ENCODE data around the gene TPI1.
"Not testable (repeated sequence)": the region's sequence is repeated elsewhere in the genome, so short reads cannot be mapped to it uniquely, and the experiment has no call there.

Gene TPI1

DNA sequence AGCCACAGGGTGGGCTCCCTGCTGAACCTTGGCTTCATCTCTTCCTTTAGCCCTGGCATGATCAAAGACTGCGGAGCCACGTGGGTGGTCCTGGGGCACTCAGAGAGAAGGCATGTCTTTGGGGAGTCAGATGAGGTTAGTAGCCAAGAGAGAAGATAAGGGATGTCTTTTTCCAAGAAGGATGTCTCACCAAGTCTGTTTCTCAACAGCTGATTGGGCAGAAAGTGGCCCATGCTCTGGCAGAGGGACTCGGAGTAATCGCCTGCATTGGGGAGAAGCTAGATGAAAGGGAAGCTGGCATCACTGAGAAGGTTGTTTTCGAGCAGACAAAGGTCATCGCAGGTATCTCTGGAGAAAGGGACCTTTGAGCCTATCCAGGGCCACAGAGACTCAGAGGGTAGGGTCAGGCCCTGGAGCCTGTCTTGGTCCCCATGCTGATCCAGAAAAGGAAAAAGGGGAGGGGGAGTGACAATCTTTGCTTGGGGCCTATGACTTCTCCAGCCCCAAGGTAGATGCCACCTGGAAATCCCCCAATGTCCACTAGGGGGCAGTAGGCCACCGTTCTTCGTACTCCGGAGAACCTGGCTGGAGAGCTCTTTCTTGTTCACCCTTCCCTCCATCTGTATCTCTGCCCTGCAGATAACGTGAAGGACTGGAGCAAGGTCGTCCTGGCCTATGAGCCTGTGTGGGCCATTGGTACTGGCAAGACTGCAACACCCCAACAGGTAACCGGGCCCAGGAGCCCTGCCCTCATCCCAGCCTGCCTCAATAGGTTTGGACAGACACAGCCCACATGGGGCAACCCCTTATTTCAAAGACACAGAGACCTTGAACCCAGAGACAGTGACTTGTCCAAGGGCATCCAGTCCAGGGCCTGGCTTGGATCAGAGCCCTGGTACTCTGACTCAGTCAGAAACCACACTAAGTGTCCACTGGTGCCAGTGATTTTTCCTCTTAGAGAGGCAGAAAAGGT lies 2.0 kb downstream of the TPI1 start:
- DNase-seq (ENCODE audit: low read depth, low spot score), result peak; percentile 96

DNA sequence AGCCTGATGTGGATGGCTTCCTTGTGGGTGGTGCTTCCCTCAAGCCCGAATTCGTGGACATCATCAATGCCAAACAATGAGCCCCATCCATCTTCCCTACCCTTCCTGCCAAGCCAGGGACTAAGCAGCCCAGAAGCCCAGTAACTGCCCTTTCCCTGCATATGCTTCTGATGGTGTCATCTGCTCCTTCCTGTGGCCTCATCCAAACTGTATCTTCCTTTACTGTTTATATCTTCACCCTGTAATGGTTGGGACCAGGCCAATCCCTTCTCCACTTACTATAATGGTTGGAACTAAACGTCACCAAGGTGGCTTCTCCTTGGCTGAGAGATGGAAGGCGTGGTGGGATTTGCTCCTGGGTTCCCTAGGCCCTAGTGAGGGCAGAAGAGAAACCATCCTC lies 3.0 kb downstream of the TPI1 start:
- not testable (repeated sequence) for DNase-seq (ENCODE audit: low read depth, low spot score)

DNA sequence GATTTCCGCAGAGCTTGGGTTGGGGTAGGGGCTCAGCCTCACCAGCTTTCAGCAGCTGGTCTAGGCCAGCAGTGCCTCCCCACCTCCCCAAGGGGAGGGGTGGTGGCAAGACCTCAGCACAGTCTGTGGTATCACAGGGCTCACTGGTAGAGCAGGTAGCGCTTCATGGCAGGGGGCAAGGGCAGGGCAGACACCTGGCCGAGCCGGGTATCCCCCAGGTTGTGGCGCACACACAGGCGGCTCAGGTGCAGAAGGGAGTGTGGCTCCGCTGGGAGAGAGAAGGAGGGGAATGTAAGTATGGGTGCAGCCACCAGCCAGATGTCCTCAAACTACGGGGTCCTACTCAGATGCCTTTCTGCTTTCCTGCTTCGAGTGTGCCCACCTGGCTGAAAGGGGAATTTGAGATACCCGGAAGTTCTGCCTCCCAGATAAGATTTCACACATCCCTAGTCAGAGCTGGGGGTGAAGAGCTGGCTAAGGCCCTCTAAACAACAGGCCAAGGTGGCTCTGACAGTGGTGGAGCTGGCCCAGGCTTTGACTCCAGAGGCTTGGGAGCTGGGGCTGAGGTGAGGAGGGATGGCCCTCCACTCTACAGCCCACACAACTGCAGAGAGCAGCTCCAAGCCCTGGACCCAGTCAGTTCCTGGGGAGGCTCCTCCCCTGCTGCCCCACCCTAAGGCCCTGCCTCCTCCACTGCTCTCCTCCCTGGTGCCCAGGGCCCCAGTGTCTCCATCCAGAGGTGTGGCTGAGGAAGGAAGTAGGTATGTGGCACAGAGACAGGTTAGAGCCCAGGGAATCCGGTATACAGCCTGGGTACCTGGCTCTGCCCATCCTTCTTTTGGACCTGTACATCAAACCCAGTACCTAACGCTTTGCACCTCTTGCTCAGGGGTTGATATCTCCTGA lies 4.0 kb downstream of the TPI1 start:
- DNase-seq (ENCODE audit: low read depth, low spot score), result peak; percentile 47

DNA sequence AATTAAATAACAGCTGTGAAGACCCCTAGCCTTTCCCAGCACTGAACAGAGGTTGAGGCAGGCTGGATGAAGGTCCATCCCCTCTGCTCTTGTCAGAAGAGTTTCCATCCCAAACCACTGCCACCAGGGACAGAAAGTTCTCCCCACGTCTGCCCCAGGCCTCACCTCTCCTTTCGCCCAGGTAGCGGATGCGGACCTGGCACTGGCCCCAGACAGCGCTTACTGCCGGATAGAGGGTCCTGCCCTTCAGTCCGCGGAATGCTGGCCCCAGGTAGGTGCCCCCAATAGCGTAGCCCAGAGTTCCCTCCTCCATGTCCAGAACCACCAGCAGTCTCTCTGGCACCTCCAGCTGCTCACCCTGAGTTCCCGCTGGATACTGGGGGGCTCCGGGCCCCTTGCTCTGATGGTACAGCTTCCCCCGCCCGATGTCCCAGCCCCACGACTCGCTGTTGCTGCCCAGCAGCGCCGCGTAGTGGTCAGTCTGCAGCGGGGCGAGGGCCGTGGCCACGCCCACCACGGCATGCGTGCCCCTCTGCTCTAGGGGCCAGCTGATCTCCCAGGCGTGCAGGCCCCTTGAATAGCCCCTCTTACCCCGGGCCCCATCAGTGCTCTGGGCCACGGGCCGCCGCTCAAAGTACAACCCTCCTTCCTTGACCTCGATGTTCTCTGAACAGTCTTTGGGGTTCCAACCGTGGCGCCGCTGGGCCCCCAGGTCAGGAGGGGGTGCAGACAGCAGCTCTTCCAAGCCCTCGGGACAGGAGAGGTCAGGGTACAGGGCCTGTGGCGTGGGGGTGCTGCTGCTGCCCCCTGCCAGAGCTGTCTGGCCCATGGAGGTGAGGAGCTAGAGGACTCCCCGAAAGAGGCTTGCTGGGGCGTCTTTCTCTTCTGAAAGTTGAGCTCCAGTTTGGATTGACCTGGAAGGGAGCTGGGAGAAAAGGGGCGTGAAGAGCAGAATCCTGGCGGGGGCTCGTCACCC lies 5.0 kb downstream of the TPI1 start:
- peak; percentile 96 for DNase-seq (ENCODE audit: low read depth, low spot score)

DNA sequence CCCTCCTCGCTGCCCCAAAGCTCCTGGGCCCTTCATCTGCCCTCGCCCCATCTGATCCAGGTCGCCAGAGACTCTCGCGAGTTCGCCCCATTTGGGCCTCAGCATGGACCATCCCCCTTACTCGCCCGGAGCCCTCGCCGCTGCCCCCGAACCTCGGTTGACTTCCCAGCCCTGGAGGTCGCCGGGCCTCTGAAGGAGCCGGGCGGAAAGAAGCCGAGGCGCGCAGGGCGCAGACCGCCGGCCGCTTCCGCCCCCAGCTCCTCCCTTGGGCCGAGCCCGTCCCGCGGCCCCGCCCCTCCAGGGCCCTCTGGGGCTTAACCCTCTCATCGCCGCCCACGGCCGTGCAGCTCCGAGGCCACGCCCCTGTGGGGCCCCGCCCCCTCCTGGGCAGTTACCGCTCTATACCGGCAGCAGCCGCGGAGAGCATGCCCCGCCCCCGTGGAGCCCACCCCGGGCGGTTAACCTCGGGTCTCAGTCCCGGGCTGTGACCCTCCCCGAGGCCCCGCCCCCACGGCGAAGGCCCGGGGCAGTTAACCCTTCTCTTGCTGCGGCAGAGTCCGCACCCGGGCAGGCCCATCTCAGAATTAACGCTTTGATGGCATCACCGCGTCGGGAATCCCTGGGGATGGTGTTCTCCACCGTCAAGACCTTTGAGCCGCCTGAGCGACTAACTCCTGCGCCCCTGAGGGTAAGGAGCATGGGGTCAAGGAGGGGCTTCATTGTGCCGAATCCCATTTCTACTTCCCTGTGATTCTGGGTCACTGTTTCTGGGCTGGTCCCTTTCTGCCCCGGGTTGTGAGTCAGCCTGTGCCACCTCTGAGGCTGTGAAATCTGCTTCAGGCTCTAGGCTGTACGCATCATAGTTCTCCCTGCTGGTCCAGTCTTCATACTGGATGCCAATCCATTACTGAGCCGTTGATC lies 6.0 kb downstream of the TPI1 start, which contains the start of gene SPSB2:
Gene SPSB2, minus strand, starts transcription at position 210 of the 921 bp plus-strand sequence. CDS start 402 bp downstream, outside the sequence.
- DNase-seq (ENCODE audit: low read depth, low spot score), result peak; percentile 98

- not testable (repeated sequence) for DNase-seq (ENCODE audit: low read depth, low spot score)
These were observed 6.7 kb downstream of the TPI1 start for GRCh38 chr12:6874015-6874368.

- not testable (repeated sequence) for DNase-seq (ENCODE audit: low read depth, low spot score)
These were observed 12.5 kb downstream of the TPI1 start for GRCh38 chr12:6879824-6880223.

GRCh38 chr12:6883252-6883651 lies 15.9 kb downstream of the TPI1 start:
- no peak for DNase-seq (ENCODE audit: low read depth, low spot score)

DNA sequence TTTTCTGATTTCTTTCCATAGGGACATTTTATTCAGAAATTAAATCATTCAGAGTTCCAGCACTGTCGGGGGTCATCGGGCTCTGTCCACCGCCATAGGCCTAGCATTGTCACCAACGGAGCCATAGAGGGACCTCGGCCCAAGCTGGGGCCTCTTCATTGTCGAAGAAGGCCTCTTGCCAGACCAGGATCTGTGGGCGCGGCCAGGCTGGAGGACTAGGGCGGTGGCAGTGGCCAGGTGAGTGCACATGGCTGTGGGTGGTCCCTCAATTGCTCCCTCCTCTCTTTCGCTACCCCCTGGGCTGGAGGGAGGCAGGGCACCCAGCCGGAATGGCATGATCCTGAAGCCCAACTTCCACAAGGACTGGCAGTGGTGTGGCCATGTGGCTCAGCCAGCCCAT lies 16.4 kb downstream of the TPI1 start:
- DNase-seq (ENCODE audit: low read depth, low spot score), result no peak

DNA sequence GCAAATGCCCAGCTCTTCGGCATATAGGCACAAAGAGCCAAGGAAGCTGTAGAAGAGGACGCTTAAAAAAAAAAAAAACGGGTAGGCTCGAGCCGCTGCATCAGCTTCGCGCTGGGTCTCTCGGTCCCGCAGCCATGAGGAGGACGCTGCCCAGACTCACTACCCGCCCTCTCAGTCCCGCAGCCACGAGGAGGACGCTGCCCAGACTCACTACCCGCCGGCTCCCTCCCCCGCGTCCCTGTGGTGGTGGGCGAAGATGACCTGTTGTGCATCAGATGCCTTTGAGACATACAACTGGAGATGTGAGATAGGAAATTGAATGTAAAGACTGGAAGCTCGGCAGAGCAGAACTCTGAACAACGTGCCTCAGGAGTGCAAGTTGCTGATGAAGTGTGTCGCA lies 17.2 kb downstream of the TPI1 start:
- DNase-seq (ENCODE audit: low read depth, low spot score), result peak; percentile 35

DNA sequence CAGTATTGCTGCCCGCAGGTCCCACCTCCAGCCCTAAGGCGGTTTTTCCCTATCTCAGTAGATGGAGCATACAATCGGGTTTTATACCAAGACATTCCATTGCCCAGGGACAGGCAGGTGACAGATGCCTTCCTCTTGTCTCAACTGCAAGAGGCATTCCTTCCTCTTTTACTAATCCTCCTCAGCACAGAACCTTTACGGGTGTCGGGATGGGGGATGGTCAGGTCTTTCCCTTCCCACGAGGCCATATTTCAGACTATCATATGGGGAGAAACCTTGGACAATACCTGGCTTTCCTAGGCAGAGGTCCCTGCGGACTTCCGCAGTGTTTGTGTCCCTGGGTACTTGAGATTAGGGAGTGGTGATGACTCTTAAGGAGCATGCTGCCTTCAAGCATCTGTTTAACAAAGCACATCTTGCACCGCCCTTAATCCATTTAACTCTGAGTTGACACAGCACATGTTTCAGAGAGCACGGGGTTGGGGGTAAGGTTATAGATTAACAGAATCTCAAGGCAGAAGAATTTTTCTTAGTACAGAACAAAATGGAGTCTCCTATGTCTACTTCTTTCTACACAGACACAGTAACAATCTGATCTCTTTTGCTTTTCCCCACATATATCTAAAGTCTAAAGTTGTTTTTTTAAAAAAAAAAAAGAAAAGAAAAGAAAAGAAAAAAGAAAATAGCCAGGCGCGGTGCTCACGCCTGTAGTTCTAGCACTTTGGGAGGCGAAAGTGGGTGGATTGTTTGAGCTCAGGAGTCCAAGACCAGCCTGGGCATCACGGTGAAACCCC lies 19.1 kb downstream of the TPI1 start:
- DNase-seq (ENCODE audit: low read depth, low spot score), result peak; percentile 45

DNA sequence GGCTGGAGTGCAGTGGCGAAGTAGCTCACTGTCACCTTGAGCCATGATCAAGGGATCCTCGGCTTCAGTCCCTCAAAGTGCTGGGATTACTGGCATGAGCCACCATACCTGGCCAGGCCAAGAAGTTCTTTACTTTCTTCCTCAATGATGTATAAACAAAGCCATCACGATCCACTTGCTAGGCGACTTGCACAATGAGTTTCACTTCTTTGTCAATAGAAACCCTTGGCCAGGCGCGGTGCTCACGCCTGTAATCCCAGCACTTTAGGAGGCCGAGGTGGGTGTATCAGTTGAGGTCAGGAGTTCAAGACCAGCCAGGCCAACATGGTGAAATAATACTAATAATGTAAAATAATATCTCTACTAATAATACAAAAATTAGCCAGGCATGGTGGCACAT lies 20.1 kb downstream of the TPI1 start:
- no peak for DNase-seq (ENCODE audit: low read depth, low spot score)

DNA sequence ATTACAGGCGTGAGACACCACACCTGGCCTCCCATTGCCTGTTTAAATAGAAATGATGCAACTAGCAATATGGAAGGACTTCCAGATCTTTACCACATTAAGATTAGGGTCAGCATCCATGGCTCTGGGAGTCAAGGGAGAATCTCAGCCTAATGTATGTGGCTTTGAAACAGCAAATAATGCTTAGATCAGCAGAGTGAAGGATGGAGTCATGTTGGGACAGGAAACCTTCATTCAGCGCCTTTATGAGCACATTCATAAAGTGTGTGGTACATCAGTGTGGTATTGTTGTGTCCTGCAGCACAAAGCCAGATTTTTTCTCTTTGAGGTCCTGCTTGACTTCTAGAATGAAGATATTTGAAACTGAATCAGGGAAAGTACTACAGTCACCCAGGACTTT lies 21.0 kb downstream of the TPI1 start:
- no peak for DNase-seq (ENCODE audit: low read depth, low spot score)

GRCh38 chr12:6888794-6889193 lies 21.5 kb downstream of the TPI1 start:
- DNase-seq (ENCODE audit: low read depth, low spot score), result not testable (repeated sequence)

- DNase-seq (ENCODE audit: low read depth, low spot score), result peak; percentile 55
These were observed 22.6 kb downstream of the TPI1 start for GRCh38 chr12:6889775-6890573.

DNA sequence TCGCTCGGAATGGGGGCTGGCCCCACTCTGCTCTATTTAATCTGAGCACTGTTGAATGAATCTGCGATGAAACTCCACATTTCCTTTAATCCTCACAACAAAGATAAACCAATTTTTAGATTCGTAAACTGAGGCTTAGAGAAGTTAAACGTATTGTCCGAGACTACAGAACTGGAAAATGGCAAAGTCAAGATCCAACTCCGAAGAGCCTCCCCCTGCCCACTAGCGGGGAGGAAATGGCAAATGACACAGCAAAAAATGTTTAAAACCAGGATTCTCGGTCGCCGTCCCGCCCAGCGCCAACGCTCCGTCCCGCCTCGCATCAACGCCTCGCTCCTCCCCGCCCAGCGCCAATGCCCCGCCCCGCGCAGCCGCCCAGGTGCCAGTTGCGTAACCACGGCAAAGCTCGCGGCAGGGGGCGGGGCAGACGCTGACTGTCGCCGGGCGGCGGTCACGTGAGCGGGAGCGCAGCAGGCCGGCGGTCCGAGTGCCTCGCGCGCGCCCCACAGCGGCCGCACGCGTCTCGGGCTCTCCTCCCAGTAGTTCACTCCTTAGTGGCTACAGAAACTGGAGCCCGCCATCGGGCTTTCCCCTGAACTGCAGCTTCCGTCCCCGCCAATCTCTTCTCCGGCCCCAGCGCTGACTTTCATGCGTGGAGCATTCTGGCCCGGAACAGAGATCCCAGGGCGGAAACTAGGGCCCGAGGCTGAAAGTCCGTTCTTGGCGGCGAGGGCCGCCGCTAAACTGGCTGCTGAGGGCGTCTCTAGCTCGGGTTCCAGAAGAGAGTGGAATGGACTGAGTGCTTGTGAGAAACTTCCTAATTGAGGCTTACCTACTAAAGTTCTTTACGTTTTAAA lies 23.7 kb downstream of the TPI1 start:
- DNase-seq (ENCODE audit: low read depth, low spot score), result peak; percentile 99

- no peak for DNase-seq (ENCODE audit: low read depth, low spot score)
These were observed 24.3 kb downstream of the TPI1 start for GRCh38 chr12:6891646-6892001.

All from ELF-1 (cell line).